GM18498 (cell line): ENCODE measurements around the gene CHADL.
"Not testable (repeated sequence)": the region's sequence is repeated elsewhere in the genome, so short reads cannot be mapped to it uniquely, and the experiment has no call there.

ENCODE experiments used
- ATAC-seq: cut with Tn5 transposase; IDR thresholded peaks from one replicate; pipeline ENCODE4 v1.9.1; 2021; ENCODE audit warnings: mild to moderate bottlenecking, moderate library complexity; ENCODE audit not compliant: unreplicated experiment

Gene CHADL

GRCh38 chr22:41240377-41241132, at the start of gene CHADL:
Gene CHADL (minus strand): TSS chr22:41240931. CDS start chr22:41240881, 50 bp downstream.
- no peak for ATAC-seq

GRCh38 chr22:41289671-41290070, 48.9 kb upstream of the CHADL start:
- ATAC-seq, result no peak

GRCh38 chr22:41288245-41288946, 47.7 kb upstream of the CHADL start:
- no peak for ATAC-seq

GRCh38 chr22:41286639-41287091, 45.9 kb upstream of the CHADL start:
- ATAC-seq, result peak; percentile 20

- peak; percentile 96 for ATAC-seq
Observed at GRCh38 chr22:41285820-41286638, 45.3 kb upstream of the CHADL start, which contains the start of gene RANGAP1. Gene RANGAP1 (minus strand): TSS chr22:41286187. CDS start chr22:41281044, 5,143 bp downstream.

GRCh38 chr22:41285441-41285819, 44.7 kb upstream of the CHADL start:
- ATAC-seq, result peak; percentile 13

- ATAC-seq, result no peak
Observed at GRCh38 chr22:41284465-41284864, 43.7 kb upstream of the CHADL start.

- ATAC-seq, result no peak
Observed at GRCh38 chr22:41280854-41281253, 40.1 kb upstream of the CHADL start.

- ATAC-seq, result no peak
Observed at GRCh38 chr22:41280065-41280464, 39.3 kb upstream of the CHADL start.

- no peak for ATAC-seq
Observed at GRCh38 chr22:41274856-41275255, 34.1 kb upstream of the CHADL start.

GRCh38 chr22:41273128-41273527, 32.4 kb upstream of the CHADL start:
- no peak for ATAC-seq

GRCh38 chr22:41271787-41272186, 31.1 kb upstream of the CHADL start:
- ATAC-seq, result no peak

GRCh38 chr22:41267958-41268357, 27.2 kb upstream of the CHADL start:
- ATAC-seq, result no peak

- ATAC-seq, result no peak
Observed at GRCh38 chr22:41264408-41264941, 23.7 kb upstream of the CHADL start.

- no peak for ATAC-seq
Observed at GRCh38 chr22:41263704-41264103, 23.0 kb upstream of the CHADL start.

- no peak for ATAC-seq
Observed at GRCh38 chr22:41262250-41262765, 21.6 kb upstream of the CHADL start.

- no peak for ATAC-seq
Observed at GRCh38 chr22:41261541-41262249, 21.0 kb upstream of the CHADL start.

GRCh38 chr22:41260871-41261270, 20.1 kb upstream of the CHADL start:
- ATAC-seq, result no peak

GRCh38 chr22:41259756-41260155, 19.0 kb upstream of the CHADL start:
- not testable (repeated sequence) for ATAC-seq

GRCh38 chr22:41257696-41258095, 17.0 kb upstream of the CHADL start:
- no peak for ATAC-seq
